HG02610 (cell line): Measurements from ENCODE around the gene ZMIZ2.

ENCODE experiments used
- ATAC-seq: cut with Tn5 transposase; IDR thresholded peaks from one replicate; pipeline ENCODE4 v1.9.1; 2021; ENCODE audit warnings: mild to moderate bottlenecking, moderate library complexity; ENCODE audit not compliant: unreplicated experiment

The ZMIZ2 gene

DNA sequence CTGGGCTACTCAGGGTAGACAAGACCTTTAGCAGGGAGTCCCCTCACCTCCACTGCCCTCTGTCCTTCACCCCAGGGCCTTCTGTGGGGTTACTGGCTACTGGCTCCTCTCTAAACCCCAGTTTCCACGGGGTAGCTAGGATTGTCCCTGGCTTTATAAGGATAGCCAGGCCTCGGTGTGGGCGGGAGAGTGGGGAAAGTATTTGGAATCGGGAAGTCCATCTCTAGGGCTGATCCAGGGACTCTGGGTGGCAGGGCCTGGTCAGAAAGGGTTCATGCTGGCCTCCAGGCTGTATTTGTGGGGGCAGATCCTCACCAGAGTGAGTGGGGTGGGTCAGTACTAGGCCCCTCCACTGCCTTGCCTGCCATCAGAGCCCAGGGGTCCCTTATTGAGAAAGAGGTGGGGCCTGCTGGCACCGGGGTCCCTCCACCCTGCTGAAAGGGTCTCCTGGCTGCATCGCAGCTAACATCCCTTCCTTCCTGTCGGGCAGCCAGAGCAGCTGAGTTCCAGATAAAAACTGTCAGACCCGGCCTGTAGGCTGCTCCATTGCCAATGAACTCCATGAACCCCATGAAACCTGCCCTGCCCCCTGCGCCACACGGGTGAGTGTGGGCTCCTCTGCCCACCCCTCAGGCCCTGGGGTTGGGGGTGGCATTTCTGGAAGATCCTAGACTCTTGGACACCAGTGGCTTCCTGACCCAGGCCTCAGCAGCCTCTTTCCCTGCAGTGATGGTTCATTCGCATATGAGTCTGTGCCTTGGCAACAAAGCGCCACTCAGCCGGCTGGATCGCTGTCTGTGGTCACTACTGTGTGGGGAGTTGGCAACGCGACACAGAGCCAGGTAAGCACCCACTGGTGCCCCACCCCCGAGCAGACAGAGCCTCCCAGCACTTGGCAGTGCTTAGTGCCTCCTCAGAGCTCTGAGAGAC, 7.3 kb downstream of the ZMIZ2 start:
- ATAC-seq: no peak

DNA sequence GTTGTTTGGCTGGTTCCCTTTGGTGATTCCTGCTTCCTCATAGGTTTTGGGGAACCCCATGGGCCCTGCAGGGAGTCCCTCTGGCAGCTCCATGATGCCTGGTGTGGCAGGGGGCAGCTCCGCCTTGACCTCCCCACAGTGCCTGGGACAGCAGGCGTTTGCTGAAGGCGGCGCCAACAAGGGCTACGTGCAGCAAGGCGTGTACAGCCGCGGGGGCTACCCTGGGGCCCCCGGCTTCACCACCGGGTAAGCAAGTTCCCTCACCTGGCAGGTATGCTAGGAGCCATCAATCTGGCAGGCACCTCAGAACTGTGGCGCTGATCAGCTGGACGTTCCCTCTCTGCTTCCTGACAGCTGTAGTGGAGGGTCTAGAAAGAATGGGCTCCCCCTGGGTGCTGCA, 8.3 kb downstream of the ZMIZ2 start:
- ATAC-seq: no peak

DNA sequence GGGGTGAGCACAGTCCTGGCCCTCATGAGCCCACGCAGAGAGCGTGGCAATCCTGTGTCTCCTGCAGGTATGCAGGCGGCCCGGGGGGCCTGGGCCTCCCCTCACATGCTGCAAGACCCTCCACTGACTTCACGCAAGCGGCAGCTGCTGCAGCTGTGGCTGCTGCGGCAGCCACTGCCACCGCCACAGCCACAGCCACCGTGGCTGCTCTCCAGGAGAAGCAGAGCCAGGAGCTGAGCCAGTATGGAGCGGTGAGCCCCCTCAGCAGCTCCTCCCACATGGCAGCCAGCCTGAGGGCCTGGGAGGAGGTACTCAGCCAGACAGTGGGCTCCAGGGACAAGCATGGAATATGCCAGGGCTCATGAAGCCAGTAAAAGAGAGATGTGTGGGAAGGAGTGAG, 8.7 kb downstream of the ZMIZ2 start:
- no peak for ATAC-seq

DNA sequence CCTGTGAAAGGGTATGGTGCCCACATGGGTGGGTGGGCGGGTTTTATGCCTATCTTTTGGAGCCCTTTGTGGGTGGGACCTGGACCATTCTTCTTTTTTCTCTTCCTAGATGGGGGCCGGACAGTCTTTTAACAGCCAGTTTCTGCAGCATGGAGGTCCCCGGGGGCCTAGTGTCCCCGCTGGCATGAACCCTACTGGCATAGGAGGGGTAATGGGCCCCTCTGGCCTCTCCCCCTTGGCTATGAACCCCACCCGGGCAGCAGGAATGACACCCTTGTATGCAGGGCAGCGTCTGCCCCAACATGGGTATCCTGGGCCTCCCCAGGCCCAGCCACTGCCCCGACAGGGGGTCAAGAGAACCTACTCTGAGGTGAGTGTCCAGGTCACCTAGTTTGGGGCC, 9.1 kb downstream of the ZMIZ2 start:
- ATAC-seq: no peak

GRCh38 chr7:44759246-44759645, 10.6 kb downstream of the ZMIZ2 start:
- no peak for ATAC-seq

DNA sequence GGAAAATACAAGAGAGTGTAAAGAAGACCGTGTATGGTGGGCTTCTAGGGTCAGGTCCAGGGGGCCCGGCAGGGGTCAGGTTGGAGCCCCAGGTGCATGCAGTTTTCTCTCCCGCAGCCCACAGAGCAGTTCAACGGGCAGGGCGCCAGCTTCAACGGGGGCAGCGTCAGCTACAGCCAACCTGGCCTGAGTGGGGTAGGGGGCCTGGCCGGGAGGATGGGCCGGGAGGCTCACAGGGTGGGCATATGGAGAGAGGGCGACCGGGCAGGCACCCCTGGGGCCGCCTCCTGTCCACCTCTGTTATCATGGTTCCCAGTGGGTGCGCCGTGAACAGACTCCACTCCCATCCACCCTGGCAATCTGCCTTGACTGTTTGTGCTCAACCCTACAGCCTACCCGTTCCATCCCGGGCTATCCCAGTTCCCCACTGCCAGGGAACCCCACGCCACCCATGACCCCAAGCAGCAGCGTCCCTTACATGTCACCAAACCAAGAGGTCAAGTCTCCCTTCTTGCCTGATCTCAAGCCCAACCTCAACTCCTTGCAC, 11.5 kb downstream of the ZMIZ2 start:
- ATAC-seq: no peak

GRCh38 chr7:44761207-44762161, 12.8 kb downstream of the ZMIZ2 start:
- ATAC-seq: no peak

DNA sequence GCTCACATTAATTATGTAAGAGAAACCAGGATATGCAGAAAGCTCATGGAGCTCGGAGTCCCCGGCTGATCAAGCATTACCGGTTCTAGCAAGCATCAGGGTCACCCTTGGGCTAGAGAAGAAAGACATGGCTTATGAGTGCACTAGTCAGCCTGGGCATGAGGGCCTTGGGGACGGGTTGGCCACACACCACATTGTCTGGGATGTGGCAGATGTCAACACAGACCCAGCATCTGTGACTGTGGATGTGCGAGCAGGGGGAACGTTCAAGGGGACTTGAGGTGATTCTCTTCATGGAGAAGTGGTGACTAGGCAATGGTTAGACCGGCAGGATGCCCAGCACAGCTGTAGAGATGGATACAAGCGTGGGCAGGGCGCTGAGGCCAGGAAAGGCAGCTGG, 13.7 kb downstream of the ZMIZ2 start:
- no peak for ATAC-seq

- ATAC-seq: no peak
Observed at GRCh38 chr7:44762726-44763522, 14.3 kb downstream of the ZMIZ2 start.

DNA sequence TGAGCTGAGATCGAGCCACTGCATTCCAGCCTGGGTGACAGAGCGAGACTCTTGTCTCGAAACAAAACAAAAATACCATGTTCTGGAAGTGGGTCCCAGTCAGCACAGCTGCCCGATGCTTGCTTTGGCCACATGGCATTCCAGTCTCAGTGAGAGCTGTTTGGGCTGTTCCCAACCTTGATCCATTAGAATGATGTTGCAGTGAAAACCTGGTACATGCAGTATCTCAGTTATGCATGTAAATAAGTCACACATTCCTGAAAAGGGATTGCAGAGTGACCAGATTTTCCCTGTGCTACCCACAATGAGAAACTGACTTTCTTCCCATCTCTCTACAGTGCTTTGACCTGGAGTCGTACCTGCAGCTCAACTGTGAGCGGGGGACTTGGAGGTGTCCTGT, 15.4 kb downstream of the ZMIZ2 start:
- no peak for ATAC-seq

GRCh38 chr7:44764665-44765578, 16.3 kb downstream of the ZMIZ2 start:
- no peak for ATAC-seq

DNA sequence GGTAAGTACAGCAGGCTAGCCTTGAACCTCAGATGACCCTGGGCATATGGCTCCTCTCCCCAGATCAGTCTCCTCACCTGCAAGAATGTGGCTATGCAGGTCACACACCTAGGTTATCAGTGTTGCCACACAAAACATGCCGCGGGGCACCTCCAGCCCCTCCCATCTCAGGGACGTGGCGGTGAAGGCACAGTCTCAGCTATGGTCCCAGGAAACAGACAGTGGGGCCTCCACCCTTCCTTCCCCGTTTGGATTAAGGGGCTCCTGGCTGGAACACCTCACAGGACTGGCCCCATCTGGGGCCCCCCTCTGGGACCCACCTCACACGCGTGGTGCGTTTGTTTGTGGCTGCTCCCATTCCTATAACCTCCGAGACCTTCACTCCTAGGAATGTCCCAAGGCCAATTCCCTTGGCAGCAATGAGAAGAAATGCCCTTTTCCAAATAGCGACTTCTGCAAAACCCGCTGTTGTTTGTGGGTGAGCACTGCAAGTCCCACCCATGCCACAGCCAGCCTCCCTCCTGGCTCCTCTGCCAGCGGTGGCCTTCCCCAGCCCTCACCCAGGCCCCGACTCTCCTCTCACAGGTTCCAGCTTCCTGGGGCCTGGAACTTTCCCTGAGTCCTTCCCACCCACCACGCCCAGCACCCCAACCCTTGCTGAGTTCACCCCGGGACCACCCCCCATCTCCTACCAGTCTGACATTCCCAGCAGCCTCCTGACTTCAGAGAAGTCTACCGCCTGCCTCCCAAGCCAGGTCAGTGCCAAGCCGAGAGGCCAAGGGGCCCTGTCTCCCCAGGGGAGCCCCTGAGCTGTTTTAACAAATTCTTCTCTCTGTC, 17.1 kb downstream of the ZMIZ2 start:
- no peak for ATAC-seq

DNA sequence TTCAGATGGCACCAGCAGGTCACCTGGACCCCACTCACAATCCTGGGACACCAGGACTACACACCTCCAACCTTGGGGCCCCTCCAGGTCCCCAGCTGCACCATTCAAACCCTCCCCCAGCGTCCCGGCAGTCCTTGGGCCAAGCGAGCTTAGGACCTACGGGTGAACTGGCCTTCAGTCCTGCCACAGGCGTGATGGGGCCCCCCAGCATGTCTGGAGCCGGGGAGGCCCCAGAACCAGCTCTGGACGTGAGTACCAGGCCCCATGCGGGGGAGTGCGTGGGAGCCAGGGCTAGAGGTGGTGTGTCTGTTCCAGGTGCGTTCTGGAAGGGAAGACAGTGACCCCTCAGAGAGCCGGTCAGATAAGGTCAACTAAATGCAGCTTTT, 17.8 kb downstream of the ZMIZ2 start:
- no peak for ATAC-seq

DNA sequence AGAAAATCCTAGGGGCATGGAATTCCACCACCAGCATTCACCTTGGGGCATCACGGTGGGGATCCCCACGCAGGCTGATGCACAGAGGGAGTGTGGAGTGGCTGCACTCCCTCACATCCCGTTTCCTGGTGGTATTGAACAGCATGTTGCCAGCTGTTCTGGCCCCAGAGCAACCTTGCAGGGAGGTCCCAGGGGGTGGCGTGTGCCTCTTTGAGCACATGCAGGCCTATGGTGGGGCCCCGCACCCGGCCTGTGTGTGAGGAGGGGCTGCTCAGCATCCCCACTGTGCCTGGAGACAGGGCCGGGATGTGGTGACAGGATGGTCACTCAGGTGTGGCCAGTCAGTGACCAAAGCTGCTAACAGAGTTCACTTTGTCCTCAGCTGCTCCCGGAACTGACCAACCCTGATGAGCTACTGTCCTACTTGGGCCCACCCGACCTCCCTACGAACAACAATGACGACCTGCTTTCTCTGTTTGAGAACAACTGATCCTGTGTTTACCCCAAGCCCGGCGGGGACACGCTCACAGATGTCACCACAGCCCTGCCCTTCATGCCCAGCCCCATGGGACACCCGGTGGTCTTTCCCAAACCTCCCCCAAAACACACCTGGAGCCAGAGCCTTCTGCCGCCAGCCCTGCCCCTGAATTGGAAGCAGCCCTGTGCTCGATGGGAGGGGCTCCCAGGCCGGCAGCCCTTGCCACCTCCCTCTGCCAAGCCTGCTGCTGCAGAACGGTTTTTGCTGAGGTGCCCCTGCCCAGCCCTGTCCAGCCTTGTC, 18.7 kb downstream of the ZMIZ2 start:
- ATAC-seq: no peak

GRCh38 chr7:44767912-44768627, 19.4 kb downstream of the ZMIZ2 start:
- no peak for ATAC-seq

GRCh38 chr7:44768628-44769371, 20.2 kb downstream of the ZMIZ2 start:
- no peak for ATAC-seq

DNA sequence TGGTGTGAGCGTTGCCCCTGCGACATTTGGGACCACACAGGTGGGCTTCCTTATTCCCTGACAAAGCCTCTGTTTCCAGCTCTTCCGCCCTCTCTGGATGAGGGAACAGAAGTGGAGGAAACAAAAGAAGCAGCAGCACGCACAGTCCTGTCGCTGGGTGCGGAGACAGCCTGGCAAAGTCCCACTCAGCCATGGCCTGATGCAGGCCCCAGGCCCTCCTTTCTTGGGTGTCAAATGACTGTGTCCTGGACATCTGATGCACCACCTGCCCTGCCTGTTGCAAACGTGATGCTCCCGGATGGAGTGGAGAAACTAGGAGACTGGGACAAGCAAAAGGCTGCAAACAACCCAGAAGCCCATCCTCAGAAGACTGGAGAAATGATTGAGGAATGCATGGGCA, 20.7 kb downstream of the ZMIZ2 start:
- no peak for ATAC-seq
